Subcutaneous abdominal adipose tissue (tissue), 5 donors: ENCODE data around the gene PLEKHG7.

ENCODE experiments used
- H3K27ac ChIP-seq: one replicate; pipeline ENCODE4 v1.7.0; 2013; ENCODE audit warnings: low read depth, mild to moderate bottlenecking, inconsistent platforms, low read length, moderate library complexity
- H3K27me3 ChIP-seq, 5 donors: one replicate each; pipeline ENCODE4 v1.7.0; 2013; ENCODE audit warnings: low read length in 5 of 5, inconsistent platforms in 1 of 5; ENCODE audit not compliant: control insufficient read depth in 5 of 5, insufficient read depth in 4 of 5
- H3K36me3 ChIP-seq, 5 donors: one replicate each; pipeline ENCODE4 v1.7.0; 2013; ENCODE audit warnings: low read length in 5 of 5; ENCODE audit not compliant: control insufficient read depth in 5 of 5, insufficient read depth in 5 of 5
- H3K4me1 ChIP-seq, 5 donors: one replicate each; pipeline ENCODE4 v1.7.0; 2013; ENCODE audit warnings: low read length in 5 of 5, mild to moderate bottlenecking in 3 of 5, moderate library complexity in 1 of 5; ENCODE audit not compliant: control insufficient read depth in 5 of 5, insufficient read depth in 5 of 5
- H3K4me3 ChIP-seq, 5 donors: one replicate each; pipeline ENCODE4 v1.7.0; 2013; ENCODE audit warnings: low read length in 5 of 5, low read depth in 1 of 5
- H3K9ac ChIP-seq, 5 donors: one replicate each; pipeline ENCODE4 v1.7.0; 2013; ENCODE audit warnings: low read length in 5 of 5, mild to moderate bottlenecking in 4 of 5, moderate library complexity in 3 of 5
- H3K9me3 ChIP-seq, 5 donors: one replicate each; pipeline ENCODE4 v1.7.0; 2013; ENCODE audit warnings: low read length in 5 of 5; ENCODE audit not compliant: control insufficient read depth in 5 of 5
- donor health status: healthy.
- donor health status: healthy.
- donor health status: healthy.
- donor health status: healthy.
- donor health status: healthy.

The PLEKHG7 gene

DNA sequence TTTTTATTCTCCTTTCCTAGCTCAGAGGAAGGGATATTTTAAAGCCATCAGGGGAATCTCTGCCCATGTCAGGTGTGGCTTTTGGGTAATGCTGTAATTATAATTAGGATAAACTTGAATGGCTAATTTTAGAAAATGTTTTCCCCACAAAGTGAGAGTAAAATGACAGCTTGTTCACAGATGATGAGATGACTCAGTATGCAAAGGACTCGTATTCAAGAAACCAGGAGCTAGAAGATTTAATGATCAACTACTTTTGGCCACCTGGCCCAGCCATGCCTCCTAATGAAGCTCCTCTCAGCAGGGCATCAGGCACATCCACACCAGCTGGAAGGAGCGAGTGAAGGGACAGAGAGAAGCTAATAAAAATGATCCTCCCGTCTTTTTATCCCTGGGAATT lies 29.0 kb upstream of the PLEKHG7 start:
- Histone ChIP-seq H3K9me3 (no peaks in the 10 kb centered on the region), H3K27me3 (no peaks in the 10 kb centered on the region), H3K4me1 (peaks cover 2 to 12% (median 7%) of the 10 kb centered on the region in 5 donors), H3K27ac (no peak overlapping the region), H3K36me3 (no peaks in the 10 kb centered on the region), H3K9ac (no peak overlapping the region), H3K4me3 (no peak overlapping the region)

DNA sequence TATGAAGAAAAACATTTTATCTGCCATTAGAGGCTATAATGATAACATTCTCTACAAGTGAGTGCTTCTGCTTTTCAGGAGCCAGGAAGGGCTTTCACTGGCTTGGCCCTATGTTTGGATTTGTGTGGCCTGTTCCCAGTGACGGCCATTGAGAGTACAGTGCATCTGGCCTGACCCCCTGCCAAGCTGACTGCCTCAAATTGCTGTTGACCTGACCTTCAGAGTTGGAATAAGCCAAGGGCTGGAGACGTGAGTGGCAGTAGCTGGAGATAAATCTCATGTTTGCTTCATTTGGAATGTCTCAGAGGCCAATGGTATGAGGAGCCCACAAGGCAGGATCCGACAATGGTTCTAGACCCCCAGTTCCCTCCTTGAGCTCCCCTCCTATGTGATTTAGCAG lies 28.3 kb upstream of the PLEKHG7 start:
- no peaks in the 10 kb centered on the region for H3K27me3 ChIP-seq
- peaks cover 0 to 4% (median under 1%) of the 10 kb centered on the region in 5 donors for H3K4me1 ChIP-seq
- H3K36me3 ChIP-seq = no peaks in the 10 kb centered on the region
- H3K27ac ChIP-seq = no peak overlapping the region
- no peak overlapping the region for H3K9ac ChIP-seq
- no peak overlapping the region for H3K4me3 ChIP-seq
- no peaks in the 10 kb centered on the region for H3K9me3 ChIP-seq

DNA sequence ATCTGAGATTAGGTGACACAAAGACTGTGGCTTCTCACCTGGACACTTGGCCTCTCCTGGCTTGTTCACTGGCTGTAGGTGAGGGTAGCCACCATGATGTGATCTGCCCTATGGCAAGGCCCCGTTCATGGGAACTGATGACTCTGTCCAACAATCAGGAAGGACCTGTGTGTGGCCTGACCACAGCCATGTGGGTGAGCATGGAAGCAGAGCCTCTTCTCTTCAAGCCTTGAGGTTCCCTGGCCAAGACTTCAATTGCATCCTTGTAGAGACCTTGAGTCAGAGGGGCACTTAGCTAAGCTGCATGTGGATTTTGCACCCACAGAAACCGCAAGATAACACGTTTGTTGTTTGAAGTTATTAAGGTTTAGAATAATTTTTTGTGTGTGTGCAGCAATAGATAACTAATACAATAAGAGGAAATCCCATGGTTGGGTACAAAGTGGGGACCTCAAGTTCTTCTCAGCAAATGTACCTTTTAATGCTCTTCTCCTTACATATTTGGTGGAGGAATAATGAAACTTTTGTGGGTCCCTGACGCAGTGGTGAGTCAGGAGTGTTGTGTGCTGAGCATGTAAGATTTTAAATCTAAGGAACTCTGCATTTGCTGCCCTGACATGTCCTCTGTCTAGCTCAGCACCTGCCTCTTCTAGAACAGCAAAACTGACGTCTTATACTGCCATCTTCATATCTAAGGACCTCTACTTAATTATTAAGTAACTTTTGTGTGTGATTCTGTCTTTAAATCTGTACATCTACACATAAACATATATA lies 27.5 kb upstream of the PLEKHG7 start:
- H3K27me3 ChIP-seq = no peaks in the 10 kb centered on the region

DNA sequence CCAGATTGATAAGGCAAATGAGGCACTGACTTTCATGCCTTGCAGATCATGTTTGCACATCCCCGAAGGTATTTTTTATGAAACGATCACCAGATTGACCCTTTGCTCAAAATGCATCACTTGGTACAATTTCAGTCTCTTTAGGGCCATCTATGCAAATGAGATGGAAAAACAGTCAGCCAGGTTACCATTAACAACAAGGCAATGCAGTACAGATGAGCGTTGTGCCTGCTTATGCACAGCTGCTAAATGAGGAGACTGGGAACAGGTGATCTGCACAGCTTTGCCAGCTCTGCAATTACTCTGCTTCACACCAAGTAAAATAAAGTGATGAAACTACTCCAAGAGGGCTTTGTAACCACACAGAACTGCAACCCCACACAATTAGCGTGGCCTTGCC lies 26.1 kb upstream of the PLEKHG7 start:
- H3K36me3 ChIP-seq = no peaks in the 10 kb centered on the region
- no peaks in the 10 kb centered on the region for H3K4me1 ChIP-seq
- no peak overlapping the region for H3K9ac ChIP-seq
- H3K9me3 ChIP-seq = no peaks in the 10 kb centered on the region
- H3K4me3 ChIP-seq = no peak overlapping the region
- H3K27ac ChIP-seq = no peak overlapping the region
- no peaks in the 10 kb centered on the region for H3K27me3 ChIP-seq

More for the DNA sequence above, 27.5 kb upstream of the PLEKHG7 start:
- H3K9me3 ChIP-seq = no peaks in the 10 kb centered on the region
- no peak overlapping the region for H3K4me3 ChIP-seq
- H3K9ac ChIP-seq = no peak overlapping the region
- no peaks in the 10 kb centered on the region for H3K36me3 ChIP-seq
- H3K27ac ChIP-seq = no peak overlapping the region
- H3K4me1 ChIP-seq = peaks cover 0 to 4% (median 0%) of the 10 kb centered on the region in 5 donors

DNA sequence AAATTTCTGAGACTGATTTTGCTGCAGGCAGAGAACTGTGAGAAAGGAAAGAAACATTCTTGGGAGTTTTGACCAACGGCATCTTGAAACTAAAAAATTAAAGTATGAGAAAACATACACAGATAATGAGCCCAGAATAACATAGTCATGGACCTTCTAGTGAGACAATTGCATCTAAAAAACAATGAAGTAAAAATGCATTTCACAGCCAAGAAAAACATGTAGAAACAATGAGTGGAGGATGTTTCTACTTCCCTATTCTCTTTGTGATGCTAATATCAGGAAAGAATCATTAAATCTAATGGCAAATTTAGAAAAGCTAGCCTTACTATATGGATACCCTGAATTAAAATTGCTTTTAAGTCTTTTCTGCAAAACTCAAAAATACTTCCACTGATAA lies 12.2 kb upstream of the PLEKHG7 start:
- no peak overlapping the region for H3K9ac ChIP-seq
- no peak overlapping the region for H3K4me3 ChIP-seq
- no peaks in the 10 kb centered on the region for H3K36me3 ChIP-seq
- H3K4me1 ChIP-seq = peaks cover 0 to 2% (median 0%) of the 10 kb centered on the region in 5 donors
- no peaks in the 10 kb centered on the region for H3K9me3 ChIP-seq
- H3K27ac ChIP-seq = no peak overlapping the region
- no peaks in the 10 kb centered on the region for H3K27me3 ChIP-seq

GRCh38 chr12:92695056-92695455 lies 7.7 kb upstream of the PLEKHG7 start:
- Histone ChIP-seq H3K9ac (no peak overlapping the region), H3K36me3 (no peaks in the 10 kb centered on the region), H3K27me3 (no peaks in the 10 kb centered on the region)

GRCh38 chr12:92695577-92695976 lies 7.2 kb upstream of the PLEKHG7 start:
- H3K4me1 ChIP-seq = peaks cover 2 to 15% (median 7%) of the 10 kb centered on the region in 5 donors
- H3K36me3 ChIP-seq = no peaks in the 10 kb centered on the region
- no peak overlapping the region for H3K4me3 ChIP-seq
- H3K27me3 ChIP-seq = no peaks in the 10 kb centered on the region
- H3K9me3 ChIP-seq = peaks cover 0 to 5% (median 0%) of the 10 kb centered on the region in 5 donors
- no peak overlapping the region for H3K27ac ChIP-seq
- no peak overlapping the region for H3K9ac ChIP-seq

More at GRCh38 chr12:92695056-92695455, 7.7 kb upstream of the PLEKHG7 start:
- Histone ChIP-seq H3K4me3 (no peak overlapping the region), H3K4me1 (peaks cover 2 to 15% (median 7%) of the 10 kb centered on the region in 5 donors), H3K27ac (no peak overlapping the region), H3K9me3 (peaks cover 0 to 5% (median 0%) of the 10 kb centered on the region in 5 donors)

GRCh38 chr12:92696216-92696615 lies 6.6 kb upstream of the PLEKHG7 start:
- H3K36me3 ChIP-seq = no peaks in the 10 kb centered on the region
- H3K9ac ChIP-seq = no peak overlapping the region
- H3K27ac ChIP-seq = peak overlapping the region; percentile 25
- peaks cover 2 to 18% (median 10%) of the 10 kb centered on the region in 5 donors for H3K4me1 ChIP-seq
- no peak overlapping the region for H3K4me3 ChIP-seq
- no peaks in the 10 kb centered on the region for H3K27me3 ChIP-seq
- H3K9me3 ChIP-seq = peaks cover 0 to 5% (median 0%) of the 10 kb centered on the region in 5 donors

DNA sequence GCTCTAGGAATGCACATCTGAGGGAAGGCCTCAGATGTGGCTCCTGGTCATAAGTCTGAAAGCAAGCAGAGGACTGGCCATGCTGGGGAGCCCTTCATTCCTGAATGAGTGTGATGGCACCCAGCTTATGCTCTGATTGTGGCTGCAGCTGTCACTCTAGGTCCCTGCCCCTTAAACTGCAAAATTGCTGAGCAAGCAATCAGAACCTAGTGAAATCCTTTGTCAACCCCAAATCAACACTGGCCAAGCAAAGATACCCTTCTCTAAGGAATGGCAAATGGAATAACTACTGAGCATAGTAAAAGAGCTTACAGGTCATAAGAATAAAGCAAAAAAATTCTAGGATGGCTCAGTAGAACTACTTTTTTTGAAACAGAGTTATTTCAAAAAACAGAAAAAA lies 4.3 kb upstream of the PLEKHG7 start:
- Histone ChIP-seq H3K27me3 (no peaks in the 10 kb centered on the region), H3K9me3 (peaks cover 0 to 5% (median 0%) of the 10 kb centered on the region in 5 donors), H3K4me3 (no peak overlapping the region)

GRCh38 chr12:92701441-92701840 lies 1.3 kb upstream of the PLEKHG7 start:
- Histone ChIP-seq H3K9me3 (peaks cover 0 to 5% (median 0%) of the 10 kb centered on the region in 5 donors), H3K27ac (no peak overlapping the region), H3K27me3 (no peaks in the 10 kb centered on the region), H3K9ac (no peak overlapping the region), H3K4me3 (no peak overlapping the region), H3K36me3 (no peaks in the 10 kb centered on the region), H3K4me1 (peaks cover under 1 to 15% (median 9%) of the 10 kb centered on the region in 5 donors)

More for the DNA sequence above, 4.3 kb upstream of the PLEKHG7 start:
- Histone ChIP-seq H3K36me3 (no peaks in the 10 kb centered on the region), H3K27ac (no peak overlapping the region), H3K9ac (no peak overlapping the region), H3K4me1 (peaks cover 0 to 25% (median 14%) of the 10 kb centered on the region in 5 donors)
